Measurements from ENCODE around the gene LAMA2. TPM values are rescaled to one million over a fixed set of nuclear protein-coding genes. Genes with fewer than 3 reads are reported as not detected.

LAMA2 gene
- total and polyA plus RNA-seq, 2 of the 8 experiments (the other 6 are each of a cell fraction or from before 2014, with no cell fraction given), result 1.3 to 3.8 TPM

- H3K4me2 ChIP-seq (ENCODE audit: insufficient read depth in 1 of 2, low read depth in 2 of 2, low read length in 2 of 2), result no peak overlapping the region
- H3K27me3 ChIP-seq (replicated peaks in 1 of 4; ENCODE audit: control insufficient read depth in 3 of 4, extremely low read depth in 1 of 4, insufficient read depth in 3 of 4, low read length in 3 of 4), result no peaks in the 10 kb centered on the region
- H3K27ac ChIP-seq (ENCODE audit: low read depth, low read length), result no peak overlapping the region
- no peaks in the 10 kb centered on the region for H3K4me1 ChIP-seq (replicated peaks in 1 of 4; ENCODE audit: control insufficient read depth in 3 of 4, insufficient read depth in 4 of 4, low read length in 3 of 4)
- no peaks in the 10 kb centered on the region for H3K36me3 ChIP-seq (ENCODE audit: control insufficient read depth in 2 of 4, insufficient read depth in 4 of 4, low read length in 3 of 4)
- H3K9ac ChIP-seq (replicated peaks in 1 of 4; ENCODE audit: extremely low read depth in 1 of 4, low read depth in 3 of 4, low read length in 3 of 4), result no peak overlapping the region
- no peak for FAIRE-seq
- H4K91ac ChIP-seq (replicated peaks; ENCODE audit: insufficient read length, low read length), result no peak overlapping the region
- no peak overlapping the region for H3K14ac ChIP-seq (ENCODE audit: insufficient read length)
- H3K18ac ChIP-seq (ENCODE audit: extremely low read depth, low read length), result no peak overlapping the region
- no peak overlapping the region for H2AK5ac ChIP-seq (ENCODE audit: low read depth, low read length)
- no peak overlapping the region for H3K23ac ChIP-seq (ENCODE audit: insufficient read length)
- POLR2A ChIA-PET (ENCODE audit: partially characterized antibody), result no interaction called here
- no peaks in the 10 kb centered on the region for H3K79me2 ChIP-seq (ENCODE audit: control insufficient read depth in 1 of 2, insufficient read depth in 2 of 2, low read length in 2 of 2)
- H4K8ac ChIP-seq (ENCODE audit: extremely low read depth, insufficient read depth, low read length), result no peak overlapping the region
- H2BK120ac ChIP-seq (replicated peaks; ENCODE audit: low read depth, low read length), result no peak overlapping the region
- H3K23me2 ChIP-seq (ENCODE audit: low read depth, low read length), result no peaks in the 10 kb centered on the region
- H3K9me3 ChIP-seq (ENCODE audit: insufficient read depth in 2 of 2, low read depth in 1 of 2, low read length in 1 of 2), result no peaks in the 10 kb centered on the region
- H3K4ac ChIP-seq (replicated peaks; ENCODE audit: insufficient read length, low read depth, low read length), result no peak overlapping the region
- no peaks in the 10 kb centered on the region for H4K20me1 ChIP-seq (replicated peaks in 1 of 2; ENCODE audit: control insufficient read depth in 1 of 2, insufficient read depth in 2 of 2, low read length in 2 of 2)
- no peak overlapping the region for H2BK5ac ChIP-seq (ENCODE audit: low read depth, low read length)
- H2AFZ ChIP-seq (ENCODE audit: low read length), result no peak overlapping the region
- H2BK20ac ChIP-seq (ENCODE audit: low read length), result no peak overlapping the region
- DNase-seq (ENCODE audit: low read depth in 1 of 2, low spot score in 2 of 2), result no peak
- H3K4me3 ChIP-seq (ENCODE audit: extremely low read depth in 1 of 4, insufficient read depth in 2 of 4, low read depth in 3 of 4, low read length in 4 of 4), result no peak overlapping the region
- no peak overlapping the region for H3K56ac ChIP-seq (replicated peaks; ENCODE audit: insufficient read length, low read depth, low read length)
- H2BK15ac ChIP-seq (ENCODE audit: low read length), result no peak overlapping the region
- CTCF ChIA-PET (ENCODE audit: partially characterized antibody), result interaction anchor here (0.6 to 1.0 kb wide), 2 partner anchors 13 to 26 kb away, joined by 3 read pairs; no protein-coding TSS in a partner anchor
- no peaks in the 10 kb centered on the region for H3K79me1 ChIP-seq (ENCODE audit: low read depth, low read length)
- H2BK12ac ChIP-seq (ENCODE audit: low read depth, low read length), result no peak overlapping the region
- no peak overlapping the region for H4K5ac ChIP-seq (ENCODE audit: insufficient read length, low read depth, low read length)
- TF ChIP-seq NANOG (IDR thresholded peaks at IDR 0.05; ENCODE audit: insufficient read depth, low read depth, low read length, poor library complexity, severe bottlenecking), result no peak
- no peak for TF ChIP-seq KDM1A (IDR thresholded peaks at IDR 0.05; ENCODE audit: borderline replicate concordance, low read length)
- no peak for TF ChIP-seq FOSL1 (IDR thresholded peaks at IDR 0.05; ENCODE audit: insufficient read depth, low read depth, low read length)
- no peak for TF ChIP-seq SIX5 (IDR thresholded peaks at IDR 0.05; ENCODE audit: low read depth, low read length)
- no peak for TF ChIP-seq CBX8 (IDR thresholded peaks at IDR 0.05; ENCODE audit: borderline replicate concordance, low read depth, low read length)
- no peak for TF ChIP-seq RXRA (IDR thresholded peaks at IDR 0.05; ENCODE audit: insufficient read depth, low read depth, low read length)
- TF ChIP-seq POU5F1 (IDR thresholded peaks at IDR 0.05; ENCODE audit: low read depth, low read length), result no peak
- no peak for TF ChIP-seq CTBP2 (IDR thresholded peaks at IDR 0.05; ENCODE audit: borderline replicate concordance, insufficient read depth, insufficient read length, low read length)
- no peak for TF ChIP-seq CBX5 (IDR thresholded peaks at IDR 0.05; ENCODE audit: low read depth, low read length)
- no peak for TF ChIP-seq GABPA (IDR thresholded peaks at IDR 0.05; ENCODE audit: borderline replicate concordance, insufficient read depth, low read length)
- no peak for TF ChIP-seq CHD2 (IDR thresholded peaks at IDR 0.05; ENCODE audit: low read length)
- no peak for TF ChIP-seq BACH1 (IDR thresholded peaks at IDR 0.05; ENCODE audit: low read length)
- no peak for TF ChIP-seq SP1 (IDR thresholded peaks at IDR 0.05; ENCODE audit: low read depth, low read length)
- no peak for TF ChIP-seq RAD21 (IDR thresholded peaks at IDR 0.05 in 1 of 2, conservative IDR thresholded peaks at IDR 0.05 in 1 of 2; ENCODE audit: low read depth in 2 of 2, low read length in 2 of 2)
- TF ChIP-seq NRF1 (IDR thresholded peaks at IDR 0.05; ENCODE audit: low read depth, low read length), result no peak
- no peak for TF ChIP-seq TEAD4 (IDR thresholded peaks at IDR 0.05; ENCODE audit: low read depth, low read length)
Measured at GRCh38 chr6:129130106-129130505, 247.2 kb downstream of the LAMA2 start.
